HepG2 (cell line): Measurements from ENCODE around the gene SRCIN1. TPM values are rescaled to one million over a fixed set of nuclear protein-coding genes. Genes with fewer than 3 reads are reported as not detected.
A peak's percentile ranks its signal among the peaks of the same experiment; 100 is the strongest.

Experiments used
- AGO1 ChIP-seq: fragments of 200-400 bp; formaldehyde crosslinking; IDR thresholded peaks from 2 replicates; pipeline ENCODE4 v1.6.1; 2017; ENCODE audit warnings: mild to moderate bottlenecking, low read depth, low read length, moderate library complexity; ENCODE audit not compliant: poor library complexity, severe bottlenecking
- ATF6 ChIP-seq: sonication (generic); formaldehyde crosslinking; conservative IDR thresholded peaks from 2 replicates; pipeline ENCODE4 v1.4.0; 2020; ENCODE audit warnings: missing genetic modification reagents
- CEBPB ChIP-seq: IDR thresholded peaks from 2 replicates; pipeline ENCODE4 v1.6.1; 2011; ENCODE audit warnings: low read depth, low read length, improper control_type of control experiment, borderline replicate concordance
- ELF1 ChIP-seq: sonication (generic); formaldehyde crosslinking; IDR thresholded peaks from 2 replicates; pipeline ENCODE4 v1.4.0; 2020; ENCODE audit warnings: missing genetic modification reagents
- FOXK2 ChIP-seq: fragments of 450-650 bp; IDR thresholded peaks from 2 replicates; pipeline ENCODE4 v1.6.1; 2016
- HNF1B ChIP-seq: sonication (generic); formaldehyde crosslinking; IDR thresholded peaks from 2 replicates; pipeline ENCODE4 v1.5.1; 2020; ENCODE audit warnings: mild to moderate bottlenecking, moderate library complexity, missing genetic modification reagents
- HNRNPL ChIP-seq: fragments of 200-400 bp; formaldehyde crosslinking; IDR thresholded peaks from 2 replicates; pipeline ENCODE4 v1.6.1; 2017; ENCODE audit warnings: mild to moderate bottlenecking, low read depth, low read length
- KAT8 ChIP-seq: IDR thresholded peaks from 2 replicates; pipeline ENCODE4 v1.6.1; 2016; ENCODE audit warnings: missing genetic modification reagents, missing compliant biosample characterization
- MBNL3 ChIP-seq: fragments of 250-450 bp; sonication (Bioruptor Pico); conservative IDR thresholded peaks from 2 replicates; pipeline ENCODE4 v1.8.0; 2022; ENCODE audit warnings: mild to moderate bottlenecking, inconsistent platforms
- MEIS1 ChIP-seq: sonication (generic); formaldehyde crosslinking; IDR thresholded peaks from 2 replicates; pipeline ENCODE4 v1.9.0; 2021; ENCODE audit warnings: mild to moderate bottlenecking, missing genetic modification reagents, moderate library complexity, borderline replicate concordance
- RFX3 ChIP-seq: IDR thresholded peaks from 2 replicates; pipeline ENCODE4 v1.6.1; 2016; ENCODE audit warnings: missing biosample characterization, missing genetic modification reagents
- SMAD9 ChIP-seq: sonication (generic); formaldehyde crosslinking; IDR thresholded peaks from 2 replicates; pipeline ENCODE4 v1.5.1; 2020; ENCODE audit warnings: mild to moderate bottlenecking, missing genetic modification reagents
- SP2 ChIP-seq: sonication (generic); formaldehyde crosslinking; IDR thresholded peaks from 2 replicates; pipeline ENCODE4 v1.5.1; 2020; ENCODE audit warnings: mild to moderate bottlenecking, missing genetic modification reagents
- ZIK1 ChIP-seq: sonication (generic); formaldehyde crosslinking; IDR thresholded peaks from 2 replicates; pipeline ENCODE4 v1.5.0; 2020; ENCODE audit warnings: mild to moderate bottlenecking, low read depth, missing genetic modification reagents, borderline replicate concordance
- ZNF557 ChIP-seq: sonication (generic); formaldehyde crosslinking; IDR thresholded peaks from 2 replicates; pipeline ENCODE4 v1.4.0; 2020; ENCODE audit warnings: missing genetic modification reagents
- ZNF605 ChIP-seq: sonication (generic); formaldehyde crosslinking; IDR thresholded peaks from 2 replicates; pipeline ENCODE4 v1.8.0; 2022; ENCODE audit warnings: mild to moderate bottlenecking, missing genetic modification reagents
- ZNF761 ChIP-seq: sonication (generic); formaldehyde crosslinking; conservative IDR thresholded peaks from 2 replicates; pipeline ENCODE4 v1.4.0; 2020; ENCODE audit warnings: mild to moderate bottlenecking, missing genetic modification reagents
- ZNF772 ChIP-seq: sonication (generic); formaldehyde crosslinking; IDR thresholded peaks from 2 replicates; pipeline ENCODE4 v1.5.0; 2020; ENCODE audit warnings: mild to moderate bottlenecking, missing genetic modification reagents
- ZNF776 ChIP-seq: sonication (generic); formaldehyde crosslinking; IDR thresholded peaks from 2 replicates; pipeline ENCODE4 v1.4.0; 2020; ENCODE audit warnings: mild to moderate bottlenecking, missing genetic modification reagents
- ZNF777 ChIP-seq: sonication (generic); formaldehyde crosslinking; IDR thresholded peaks from 2 replicates; pipeline ENCODE4 v1.4.0; 2020; ENCODE audit warnings: missing genetic modification reagents
- ZNF891 ChIP-seq: sonication (generic); formaldehyde crosslinking; IDR thresholded peaks from 2 replicates; pipeline ENCODE4 v1.5.0; 2020; ENCODE audit warnings: mild to moderate bottlenecking, missing genetic modification reagents
- polyA plus RNA-seq, 8 experiments: library from polyadenylated mRNA; depleted of rRNA in 3 of 8; stranded (reverse) in 7 of 8; unstranded in 1 of 8; fragments of >200 nt; fragmentation: Illumina TruSeq in 4 of 8; extraction: Trizol in 4 of 8; gene quantifications; 2 replicates each; pipeline versions ENCODE4 v1.2.1 to v1.2.3, GENCODE V29; 2011 to 2016; ENCODE audit warnings: low read depth in 4 of 8, missing spikeins in 1 of 8, mixed read lengths in 1 of 8; ENCODE audit not compliant: insufficient read depth in 1 of 8
- total RNA-seq, 5 experiments: library from RNA; depleted of rRNA; stranded (reverse); fragments of >200 nt; fragmentation: Illumina TruSeq; extraction: Trizol; gene quantifications; 2 replicates each; pipeline ENCODE4 v1.2.3, GENCODE V29; 2016; ENCODE audit warnings: low read depth in 1 of 5
- TF ChIP-seq, protein P1 (sequence below): sonication (generic); formaldehyde crosslinking; IDR thresholded peaks from 2 replicates; pipeline ENCODE4 v1.4.0; 2020; ENCODE audit warnings: missing genetic modification reagents
- TF ChIP-seq, protein P2 (sequence below): sonication (generic); formaldehyde crosslinking; IDR thresholded peaks from 2 replicates; pipeline ENCODE4 v1.5.0; 2020; ENCODE audit warnings: mild to moderate bottlenecking, missing genetic modification reagents, moderate library complexity
- TF ChIP-seq, protein P3 (sequence below): sonication (generic); formaldehyde crosslinking; IDR thresholded peaks from 2 replicates; pipeline ENCODE4 v1.8.1; 2023; ENCODE audit warnings: missing genetic modification reagents, inconsistent platforms, borderline replicate concordance

The SRCIN1 gene
- total and polyA plus RNA-seq, 2 of the 13 experiments (the other 11 are each of a cell fraction or from before 2014, with no cell fraction given): 1.2 to 9.6 TPM

DNA sequence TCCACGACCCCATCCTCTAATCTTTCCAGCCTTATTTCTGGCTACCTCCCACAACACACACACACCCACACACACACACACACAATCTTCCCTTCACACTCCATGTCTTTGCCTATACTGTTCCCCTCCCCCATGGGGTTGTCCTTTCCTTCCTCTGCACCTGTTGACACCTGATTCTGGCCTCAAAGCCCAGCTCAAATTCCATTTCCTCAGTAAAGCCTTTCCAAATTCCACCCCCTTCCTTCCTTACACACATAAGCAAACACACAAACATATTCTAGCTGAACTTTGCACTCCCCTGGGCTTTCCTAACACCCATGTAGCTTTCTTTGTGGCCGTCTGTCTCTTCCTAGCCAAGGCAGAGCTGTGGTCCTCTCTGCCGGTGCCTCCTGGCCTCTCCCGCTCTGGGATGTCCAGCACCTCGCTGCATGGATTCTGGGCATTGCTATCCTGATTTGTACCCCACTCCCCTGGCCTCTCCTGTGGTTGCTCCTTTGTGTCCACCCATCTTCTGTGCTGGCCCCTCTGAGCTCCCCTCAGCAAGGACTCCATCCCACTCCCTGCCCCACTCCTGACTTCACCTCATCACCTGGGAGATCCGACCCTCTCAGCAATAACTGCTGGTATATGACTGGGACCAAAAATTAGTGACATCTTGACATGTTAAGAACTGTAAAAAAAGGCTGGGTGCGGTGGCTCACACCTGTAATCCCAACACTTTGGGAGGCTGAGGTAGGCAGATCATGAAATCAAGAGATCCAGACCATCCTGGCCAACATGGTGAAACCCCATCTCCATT lies 8.4 kb upstream of the SRCIN1 start (continued):
- TF ChIP-seq, protein P1, sequence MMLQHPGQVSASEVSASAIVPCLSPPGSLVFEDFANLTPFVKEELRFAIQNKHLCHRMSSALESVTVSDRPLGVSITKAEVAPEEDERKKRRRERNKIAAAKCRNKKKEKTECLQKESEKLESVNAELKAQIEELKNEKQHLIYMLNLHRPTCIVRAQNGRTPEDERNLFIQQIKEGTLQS (CRISPR knock-in tag): peak; percentile 13; the same call in 1 of the 2 replicates
- no peak for TF ChIP-seq SP2 (CRISPR knock-in tag)
- TF ChIP-seq HNF1B: peak; percentile 99
- TF ChIP-seq ZNF776 (CRISPR knock-in tag): no peak
- peak; percentile 92 for TF ChIP-seq KAT8
- no peak; the same call in 1 of the 2 replicates for TF ChIP-seq ZNF777 (CRISPR knock-in tag)
- TF ChIP-seq, protein P2, sequence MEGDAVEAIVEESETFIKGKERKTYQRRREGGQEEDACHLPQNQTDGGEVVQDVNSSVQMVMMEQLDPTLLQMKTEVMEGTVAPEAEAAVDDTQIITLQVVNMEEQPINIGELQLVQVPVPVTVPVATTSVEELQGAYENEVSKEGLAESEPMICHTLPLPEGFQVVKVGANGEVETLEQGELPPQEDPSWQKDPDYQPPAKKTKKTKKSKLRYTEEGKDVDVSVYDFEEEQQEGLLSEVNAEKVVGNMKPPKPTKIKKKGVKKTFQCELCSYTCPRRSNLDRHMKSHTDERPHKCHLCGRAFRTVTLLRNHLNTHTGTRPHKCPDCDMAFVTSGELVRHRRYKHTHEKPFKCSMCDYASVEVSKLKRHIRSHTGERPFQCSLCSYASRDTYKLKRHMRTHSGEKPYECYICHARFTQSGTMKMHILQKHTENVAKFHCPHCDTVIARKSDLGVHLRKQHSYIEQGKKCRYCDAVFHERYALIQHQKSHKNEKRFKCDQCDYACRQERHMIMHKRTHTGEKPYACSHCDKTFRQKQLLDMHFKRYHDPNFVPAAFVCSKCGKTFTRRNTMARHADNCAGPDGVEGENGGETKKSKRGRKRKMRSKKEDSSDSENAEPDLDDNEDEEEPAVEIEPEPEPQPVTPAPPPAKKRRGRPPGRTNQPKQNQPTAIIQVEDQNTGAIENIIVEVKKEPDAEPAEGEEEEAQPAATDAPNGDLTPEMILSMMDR (CRISPR knock-in tag): no peak; the same call in 1 of the 2 replicates
- TF ChIP-seq ZNF891 (CRISPR knock-in tag): peak; percentile 53; the same call in 1 of the 2 replicates
- peak; percentile 99 for TF ChIP-seq ZNF772 (CRISPR knock-in tag)
- TF ChIP-seq RFX3: peak; percentile 29; the same call in 1 of the 2 replicates
- TF ChIP-seq ZNF605 (CRISPR knock-in tag): peak; percentile 85; the same call in 1 of the 2 replicates
- TF ChIP-seq AGO1: no peak
- no peak for TF ChIP-seq ATF6
- TF ChIP-seq SMAD9 (CRISPR knock-in tag): no peak
- TF ChIP-seq MEIS1: peak; percentile 87; the same call in 1 of the 2 replicates
- TF ChIP-seq MBNL3: no peak
- TF ChIP-seq ZNF557 (CRISPR knock-in tag): peak; percentile 98
- peak; percentile 79 for TF ChIP-seq ELF1 (CRISPR knock-in tag)
- TF ChIP-seq ZIK1 (CRISPR knock-in tag): no peak
- TF ChIP-seq, protein P3, sequence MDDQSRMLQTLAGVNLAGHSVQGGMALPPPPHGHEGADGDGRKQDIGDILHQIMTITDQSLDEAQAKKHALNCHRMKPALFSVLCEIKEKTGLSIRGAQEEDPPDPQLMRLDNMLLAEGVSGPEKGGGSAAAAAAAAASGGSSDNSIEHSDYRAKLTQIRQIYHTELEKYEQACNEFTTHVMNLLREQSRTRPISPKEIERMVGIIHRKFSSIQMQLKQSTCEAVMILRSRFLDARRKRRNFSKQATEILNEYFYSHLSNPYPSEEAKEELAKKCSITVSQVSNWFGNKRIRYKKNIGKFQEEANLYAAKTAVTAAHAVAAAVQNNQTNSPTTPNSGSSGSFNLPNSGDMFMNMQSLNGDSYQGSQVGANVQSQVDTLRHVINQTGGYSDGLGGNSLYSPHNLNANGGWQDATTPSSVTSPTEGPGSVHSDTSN: no peak
- peak; percentile 86 for TF ChIP-seq CEBPB
- no peak; the same call in 1 of the 2 replicates for TF ChIP-seq HNRNPL
- peak; percentile 91; the same call in 1 of the 2 replicates for TF ChIP-seq ZNF761
- peak; percentile 98 for TF ChIP-seq FOXK2
